HG02943 (cell line): ENCODE results near the gene PDC.
"Not testable (repeated sequence)": the region's sequence is repeated elsewhere in the genome, so short reads cannot be mapped to it uniquely, and the experiment has no call there.

Experiments used
- ATAC-seq: cut with Tn5 transposase; IDR thresholded peaks from one replicate; pipeline ENCODE4 v1.9.1; 2021; ENCODE audit warnings: mild to moderate bottlenecking, low read depth, moderate library complexity; ENCODE audit not compliant: unreplicated experiment

PDC gene

DNA sequence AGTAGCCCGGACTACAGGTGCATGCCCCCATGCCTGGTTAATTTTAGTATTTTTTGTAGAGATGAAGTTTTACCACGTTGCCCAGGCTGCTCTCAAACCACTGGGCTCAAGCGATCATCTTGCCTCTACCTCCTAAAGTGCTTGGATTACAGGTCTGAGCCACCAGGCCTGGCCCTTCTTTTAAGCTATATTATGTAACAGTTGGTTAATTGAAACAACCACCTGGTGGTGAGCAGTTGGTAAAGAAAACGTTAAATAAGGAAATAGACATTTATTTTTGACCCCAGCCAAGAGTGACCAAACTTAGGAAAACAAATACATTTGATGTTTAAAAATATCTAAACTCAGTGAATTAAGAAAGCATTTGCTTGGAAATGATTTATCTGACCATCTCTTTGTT is 12.1 kb upstream of the PDC start:
- ATAC-seq, result no peak

DNA sequence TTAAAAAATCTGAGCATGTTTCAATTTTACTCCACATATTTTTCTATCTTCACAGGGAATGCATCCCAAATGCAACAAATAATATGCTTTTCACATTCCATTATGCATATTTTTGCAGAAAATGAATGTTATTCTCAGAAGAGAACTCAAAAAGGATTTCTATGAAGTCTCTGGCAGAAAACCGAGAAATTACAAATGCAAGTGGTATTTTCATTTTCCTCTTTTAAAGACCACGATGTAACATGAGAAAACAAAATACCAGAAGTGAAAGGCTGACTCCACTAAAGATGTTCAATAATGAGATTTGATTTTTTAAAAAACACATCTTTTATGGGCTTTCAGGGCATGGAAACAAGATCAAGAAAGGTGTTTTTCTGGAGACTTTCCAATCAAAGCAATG is 5.0 kb upstream of the PDC start:
- ATAC-seq, result no peak

DNA sequence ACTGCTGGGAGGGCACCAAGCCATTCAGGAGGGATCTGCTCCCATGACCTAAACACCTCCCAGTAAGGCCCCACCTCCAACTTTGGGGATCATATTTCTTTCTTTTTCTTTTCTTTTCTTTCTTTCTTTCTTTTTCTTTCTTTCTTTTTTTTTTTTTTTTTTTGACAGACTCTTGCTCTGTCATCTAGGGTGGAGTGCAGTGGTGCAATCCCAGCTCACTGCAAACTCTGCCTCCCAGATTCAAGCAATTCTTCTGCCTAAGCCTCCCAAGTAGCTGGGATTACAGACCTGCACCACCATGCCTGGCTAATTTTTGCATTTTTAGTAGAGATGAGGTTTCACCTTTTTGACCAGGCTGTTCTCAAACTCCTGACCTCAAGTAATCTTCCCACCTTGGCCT is 4.6 kb upstream of the PDC start:
- not testable (repeated sequence) for ATAC-seq

DNA sequence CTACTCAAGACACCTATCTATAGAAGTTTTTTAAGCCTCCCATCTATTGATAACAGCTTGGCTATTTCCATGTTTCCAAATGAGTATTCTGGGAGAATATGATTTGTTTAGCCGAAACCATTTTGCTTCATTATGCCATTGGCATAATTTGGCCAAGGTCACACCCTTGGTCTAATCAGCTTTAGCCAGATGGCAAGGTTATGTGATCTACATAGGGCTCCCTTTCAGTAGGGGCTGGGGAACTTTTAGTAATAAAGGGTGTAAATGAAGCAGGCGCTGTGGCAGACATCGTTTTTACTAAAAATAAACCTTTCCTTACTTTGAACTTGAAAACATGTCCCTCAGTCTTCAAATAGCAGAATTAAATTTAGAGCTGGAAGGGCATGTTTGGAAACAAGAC is 3.0 kb upstream of the PDC start:
- ATAC-seq, result no peak

DNA sequence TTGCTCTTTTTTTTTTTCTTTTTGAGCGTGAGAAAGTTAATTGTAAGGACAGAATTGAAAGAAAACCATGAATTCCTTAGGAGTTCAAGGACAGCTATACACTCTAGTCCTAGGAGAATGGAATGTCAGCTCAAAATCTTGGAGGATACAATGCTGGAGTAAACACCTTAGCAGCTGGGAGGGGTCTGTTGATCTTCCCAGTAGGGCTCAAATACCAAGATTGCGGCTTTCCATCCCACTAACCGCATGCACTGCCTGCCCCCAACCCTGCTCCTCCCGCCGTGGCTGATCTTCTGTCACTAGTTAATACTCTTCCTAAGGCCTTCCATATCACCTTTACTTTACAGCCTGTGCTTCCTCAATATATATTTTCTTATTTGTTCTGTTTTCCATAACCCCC is 2.6 kb upstream of the PDC start:
- no peak for ATAC-seq

DNA sequence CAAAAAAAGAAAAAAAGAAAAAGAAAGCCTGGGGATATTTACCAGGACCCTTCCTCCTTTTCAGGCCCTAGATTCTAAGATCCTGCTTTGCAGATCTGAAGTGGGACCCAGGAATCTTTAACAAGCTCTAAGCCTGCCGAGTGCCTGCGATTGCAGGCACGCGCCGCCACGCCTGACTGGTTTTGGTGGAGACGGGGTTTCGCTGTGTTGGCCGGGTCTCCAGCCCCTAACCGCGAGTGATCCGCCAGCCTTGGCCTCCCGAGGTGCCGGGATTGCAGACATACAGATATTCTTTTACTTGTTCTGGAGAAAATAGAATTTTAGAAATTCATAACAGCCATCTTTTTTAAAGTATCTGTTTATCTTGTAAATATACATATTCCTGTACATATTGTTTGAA is 1.8 kb downstream of the PDC start:
- ATAC-seq, result not testable (repeated sequence)

DNA sequence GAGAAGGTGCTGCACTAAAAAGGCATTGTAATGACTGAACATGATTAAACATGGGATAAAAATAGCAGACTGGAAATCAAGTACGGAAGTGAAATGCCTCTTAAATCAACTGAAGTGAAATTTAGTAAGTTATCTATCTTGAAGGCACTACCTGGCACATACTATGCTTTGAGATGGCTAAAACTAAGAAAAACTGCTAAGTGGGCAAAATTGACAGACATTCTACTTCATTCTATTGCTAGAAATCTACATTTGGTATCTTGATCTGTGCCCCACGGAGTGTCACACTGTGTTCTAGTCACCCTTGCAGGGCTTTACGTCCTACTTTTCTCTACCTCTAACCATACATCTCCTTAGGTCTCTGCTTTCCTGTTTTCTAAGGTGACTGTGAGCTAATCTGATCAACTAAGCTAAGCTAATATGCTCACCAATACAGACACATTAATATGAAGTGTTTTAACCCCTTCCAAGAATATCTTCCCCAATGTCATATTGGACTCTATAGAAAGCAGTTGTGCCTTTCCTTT is 4.1 kb downstream of the PDC start:
- no peak for ATAC-seq

DNA sequence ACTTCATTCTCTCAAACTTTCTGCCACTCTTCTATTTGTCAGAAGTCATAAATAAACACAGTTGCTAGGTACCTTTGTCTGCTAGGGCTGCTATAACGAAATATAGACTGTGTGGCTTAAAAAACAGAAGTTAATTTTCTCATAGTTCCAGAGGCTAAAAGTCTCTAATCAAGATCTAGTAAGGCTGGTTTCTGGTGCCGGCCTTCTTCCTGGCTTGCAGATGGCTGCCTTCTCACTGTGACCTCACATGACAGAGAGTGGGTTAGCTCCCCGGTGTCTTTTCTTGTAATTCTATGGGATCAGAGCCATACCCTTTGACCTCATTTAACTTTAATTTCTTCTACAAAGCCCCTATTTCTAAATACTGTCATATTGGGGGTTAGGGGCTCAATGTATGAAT is 5.9 kb downstream of the PDC start:
- no peak for ATAC-seq

DNA sequence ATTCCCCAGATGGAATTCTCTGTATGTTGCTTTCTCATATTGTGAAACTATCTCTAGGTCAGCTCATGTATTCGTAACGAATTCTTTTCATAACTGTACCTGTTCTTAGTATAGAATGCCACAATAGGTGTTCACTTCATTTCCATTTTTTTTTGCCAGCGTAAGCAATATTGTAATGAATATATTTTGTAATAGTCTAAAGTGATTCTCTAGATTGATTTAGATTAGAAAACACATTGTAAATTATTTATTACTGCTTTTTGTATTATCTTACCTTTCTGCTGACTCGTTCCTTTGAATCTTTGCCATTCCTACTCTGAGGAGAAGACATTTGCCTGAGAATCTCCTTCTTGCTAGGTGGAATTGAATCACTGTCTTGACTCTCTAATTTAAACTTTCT is 14.8 kb downstream of the PDC start:
- ATAC-seq, result no peak

DNA sequence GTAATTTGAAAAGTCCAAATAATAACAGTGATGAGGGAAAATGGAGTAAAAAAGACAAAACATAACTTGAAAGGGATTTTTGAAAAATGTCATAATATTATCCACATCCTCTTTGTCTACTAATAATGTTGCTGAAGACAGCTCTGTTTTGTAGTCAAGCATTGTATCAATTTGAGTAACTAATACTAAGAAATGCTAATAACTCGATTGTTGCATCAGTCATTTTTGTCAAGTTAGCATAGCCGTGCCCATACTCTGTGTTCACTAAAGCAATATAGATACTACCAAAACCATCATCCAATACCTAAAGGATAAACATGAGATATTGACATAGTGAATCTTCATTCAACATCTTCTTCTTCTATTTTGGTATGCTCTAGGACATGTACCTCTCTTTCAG is 17.3 kb downstream of the PDC start:
- no peak for ATAC-seq

DNA sequence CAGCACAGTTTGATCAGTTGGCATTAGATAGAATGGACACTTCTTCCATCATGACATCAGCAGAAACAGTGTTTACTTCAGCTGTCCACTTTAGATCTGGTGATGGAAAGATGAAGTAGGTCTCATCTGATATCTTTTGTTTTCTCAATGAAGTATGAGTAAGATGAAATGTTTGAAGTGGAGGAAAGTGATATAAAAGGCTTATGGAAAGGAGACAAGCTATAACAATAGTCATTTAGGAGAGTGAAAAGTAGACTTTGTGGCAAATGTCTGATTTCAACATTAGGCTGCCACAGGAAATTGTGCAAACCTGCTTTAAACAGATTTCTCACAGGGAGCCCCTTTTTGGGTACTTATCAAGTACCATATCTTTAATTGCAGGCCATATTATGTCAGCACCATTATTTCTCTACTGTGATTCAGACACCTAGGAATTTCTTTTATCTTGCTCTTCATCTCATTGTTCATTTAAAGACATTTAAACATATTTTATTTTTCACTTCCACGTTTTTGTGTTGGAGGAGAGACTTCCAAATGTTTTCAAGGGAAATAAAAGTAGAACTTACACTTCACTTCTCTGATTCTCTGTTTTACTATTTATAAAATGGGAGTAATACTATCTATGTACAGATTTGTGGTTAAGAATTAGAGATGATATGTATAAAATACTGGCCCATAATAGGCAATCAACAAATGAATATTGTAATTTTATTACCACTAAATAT is 18.1 kb downstream of the PDC start:
- ATAC-seq, result no peak

DNA sequence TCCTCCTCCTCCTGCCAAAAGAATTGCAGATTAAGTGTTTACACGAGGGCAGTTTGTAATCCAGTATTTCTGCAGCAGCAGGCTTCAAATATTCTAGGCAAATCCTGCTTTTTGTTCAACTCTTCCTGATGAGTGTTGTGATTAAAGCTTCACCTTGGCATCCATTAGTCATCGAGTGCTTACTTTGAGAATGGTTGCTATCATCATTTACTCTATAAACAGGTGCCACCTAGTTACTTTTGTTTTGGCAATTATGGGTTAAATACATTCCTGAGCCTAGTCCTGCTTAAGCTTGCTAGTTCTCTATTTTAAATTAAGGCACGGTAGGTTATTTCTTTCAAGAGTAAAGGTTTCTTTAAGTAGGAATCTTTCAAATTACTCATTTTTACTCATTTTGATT is 20.3 kb downstream of the PDC start:
- no peak for ATAC-seq

DNA sequence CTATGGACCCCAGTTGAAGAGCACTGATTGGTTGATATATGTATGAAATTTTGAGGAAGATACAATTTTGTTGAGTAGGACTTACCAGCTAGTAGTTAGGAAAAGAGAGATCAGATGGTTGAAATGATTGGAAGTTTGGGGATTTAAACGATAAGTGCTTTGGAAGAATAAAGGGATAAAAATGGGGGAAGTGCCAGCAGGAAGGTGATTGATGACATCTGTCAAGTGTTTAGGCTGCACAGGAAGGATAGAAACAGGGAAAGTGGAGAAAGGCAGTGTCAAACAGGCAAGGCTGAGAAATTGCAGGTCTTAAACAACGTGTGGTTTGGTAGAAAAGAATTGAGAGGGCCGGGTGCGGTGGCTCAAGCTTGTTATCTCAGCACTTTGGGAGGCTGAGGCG is 22.3 kb downstream of the PDC start:
- no peak for ATAC-seq

DNA sequence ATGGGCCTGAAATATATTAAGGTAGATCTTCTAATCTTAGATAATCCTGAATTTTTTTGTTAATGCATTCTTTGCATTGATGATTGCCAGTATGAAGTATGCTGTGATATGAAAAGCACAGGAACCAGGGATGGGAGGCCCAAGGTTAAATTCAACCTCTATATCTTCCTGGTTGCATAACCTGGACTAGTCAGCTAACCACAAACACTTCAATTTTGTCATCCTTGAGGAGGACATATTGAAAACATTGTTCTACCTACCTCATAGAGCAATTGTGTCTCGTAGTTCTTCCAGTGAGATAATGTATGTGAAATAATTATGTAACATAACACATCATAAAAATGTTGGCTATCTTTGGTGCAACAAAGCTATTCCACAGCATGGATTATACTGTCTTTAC is 25.6 kb downstream of the PDC start:
- no peak for ATAC-seq

DNA sequence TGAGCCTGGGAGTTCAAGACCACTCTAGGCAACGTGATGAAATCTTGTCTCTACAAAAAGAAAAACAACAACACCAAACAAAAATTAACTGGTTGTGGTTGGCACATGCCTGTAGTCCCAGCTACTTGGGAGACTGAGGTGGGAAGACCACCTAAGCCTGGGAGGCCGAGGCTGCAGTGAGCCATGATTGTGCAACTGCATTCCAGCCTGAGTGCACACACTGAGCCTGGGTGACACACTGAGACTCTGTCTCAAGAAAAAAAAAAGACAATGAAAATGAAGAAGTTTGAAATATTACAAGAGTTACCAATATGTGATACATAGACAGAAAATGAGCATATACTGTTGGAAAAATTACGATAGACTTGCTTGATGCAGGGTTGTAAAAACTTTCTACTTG is 31.9 kb downstream of the PDC start:
- ATAC-seq, result no peak

DNA sequence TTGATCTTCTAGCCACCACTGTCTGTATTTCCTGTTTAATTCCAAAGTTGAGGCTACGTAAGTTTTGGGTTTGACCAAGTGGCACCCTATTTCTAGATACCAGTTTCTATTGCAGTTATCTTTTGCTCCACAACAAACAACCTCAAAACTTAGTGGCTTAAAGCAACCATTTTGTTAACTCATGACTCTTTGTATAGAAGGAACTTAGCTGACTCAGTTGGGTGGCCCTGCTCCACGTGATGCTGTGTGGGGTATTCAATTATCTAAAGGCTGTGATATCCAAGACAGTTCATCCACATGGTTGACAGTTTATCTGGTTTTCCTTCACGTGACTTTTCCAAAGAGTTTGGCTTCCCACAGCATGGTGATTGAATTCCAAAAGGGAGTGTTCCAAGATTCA is 34.8 kb downstream of the PDC start:
- no peak for ATAC-seq

DNA sequence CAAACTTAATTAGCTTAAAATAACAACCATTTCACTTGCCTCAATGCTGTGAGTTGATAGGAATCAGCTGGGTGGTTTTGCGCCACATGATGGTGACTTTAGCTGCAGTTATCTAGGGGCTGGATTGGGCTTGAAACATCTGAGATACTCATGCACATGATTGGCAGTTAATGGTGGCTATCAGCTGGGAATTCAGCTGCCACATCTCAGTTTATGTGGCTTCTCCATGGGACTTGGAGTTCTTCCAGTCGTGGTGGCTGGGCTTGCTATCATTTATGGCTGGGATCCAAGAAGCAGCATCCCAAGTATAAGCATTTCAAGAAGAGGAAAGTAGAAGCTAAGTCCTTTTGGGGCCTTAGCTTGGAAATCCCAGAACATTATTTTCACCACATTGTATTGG is 36.4 kb downstream of the PDC start:
- ATAC-seq, result no peak

DNA sequence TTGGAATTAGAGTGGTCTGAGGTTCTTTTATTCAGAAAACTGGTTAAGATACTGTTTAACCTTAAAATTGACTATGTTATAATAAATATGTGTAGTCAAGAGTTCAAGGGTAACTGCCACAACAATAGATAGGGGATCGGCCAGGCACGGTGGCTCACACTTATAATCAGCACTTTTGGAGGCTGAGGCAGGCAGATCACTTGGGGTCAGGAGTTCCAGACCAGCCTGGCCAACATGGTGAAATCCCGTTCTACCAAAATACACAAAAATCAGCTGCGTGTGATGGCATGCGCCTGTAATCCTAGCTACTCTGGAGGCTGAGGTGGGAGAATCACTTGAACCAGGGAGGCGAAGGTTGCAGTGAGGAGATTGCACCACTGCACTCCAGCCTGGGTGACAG is 39.5 kb downstream of the PDC start:
- ATAC-seq, result no peak

DNA sequence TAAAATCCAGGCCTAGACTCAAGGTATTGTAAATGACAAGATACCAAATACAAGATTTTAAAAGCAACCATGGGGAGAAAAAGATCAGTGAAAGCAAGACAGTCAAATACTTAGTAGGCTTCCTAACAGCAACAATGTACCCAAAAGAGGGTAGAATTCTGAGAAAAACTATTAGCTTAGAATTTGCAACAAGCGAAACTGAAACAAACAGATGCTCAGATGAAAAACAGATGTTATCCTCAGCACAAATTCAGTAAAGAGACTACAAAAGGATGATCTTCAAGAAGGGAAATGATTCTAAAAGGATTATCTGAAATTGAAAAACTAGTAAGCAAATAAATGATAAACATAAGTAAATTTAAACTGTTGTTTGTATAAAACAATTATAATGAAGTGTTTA is 40.0 kb downstream of the PDC start:
- ATAC-seq, result peak; percentile 79

DNA sequence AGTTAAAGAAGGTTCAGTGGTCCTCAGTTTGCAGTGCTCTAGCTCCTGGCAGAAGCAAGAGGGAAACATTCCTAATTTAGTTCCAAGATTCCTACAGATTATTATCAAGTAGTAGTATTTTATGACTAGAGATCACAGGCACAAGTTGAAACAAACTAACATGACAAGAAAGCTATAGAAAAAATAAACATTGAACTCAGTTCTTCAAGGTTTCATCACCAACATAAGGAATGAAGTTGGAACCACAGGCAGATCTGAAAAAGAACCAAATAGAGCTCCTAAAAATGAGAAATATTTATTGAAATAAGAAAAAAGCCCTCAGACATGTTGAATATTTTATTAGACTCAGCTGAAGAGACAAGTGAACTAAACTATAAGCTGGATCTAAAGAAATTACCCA is 40.6 kb downstream of the PDC start:
- no peak for ATAC-seq

DNA sequence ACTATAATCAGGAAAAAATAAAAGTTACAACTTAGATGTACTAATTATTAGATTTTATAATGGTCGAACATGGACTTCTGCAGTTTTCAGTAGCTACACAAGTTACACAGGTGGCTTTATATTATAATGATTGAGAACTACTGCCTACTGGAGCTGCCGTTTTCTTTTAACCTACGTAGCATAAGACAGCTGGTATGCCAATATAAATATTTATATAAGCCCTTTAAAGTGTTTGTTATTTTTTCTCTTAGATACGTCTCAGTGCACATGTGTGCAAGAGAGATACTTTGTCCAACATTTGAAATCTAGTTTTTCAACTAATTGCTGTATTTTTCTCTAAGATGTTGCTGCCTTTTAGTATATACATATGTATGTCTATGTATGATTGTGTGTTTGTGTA is 42.4 kb downstream of the PDC start:
- ATAC-seq, result no peak

DNA sequence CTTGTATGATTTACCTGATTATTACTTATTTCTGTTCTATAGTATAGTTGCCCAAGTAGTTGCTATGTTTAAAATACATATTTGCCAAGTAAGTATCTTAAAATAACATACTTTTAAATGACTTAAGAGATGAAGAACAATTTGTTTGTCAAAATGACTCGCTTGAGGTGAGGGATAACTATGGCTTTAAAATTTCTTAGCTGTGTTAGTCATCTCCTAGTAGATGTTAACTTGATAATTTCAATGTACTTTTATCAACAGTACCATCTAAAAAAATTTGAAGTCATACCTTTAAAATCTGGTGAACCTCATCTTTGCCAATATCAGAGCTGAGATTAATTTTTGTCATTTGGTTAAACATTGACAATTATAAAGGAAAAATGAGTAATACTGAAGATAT is 47.6 kb downstream of the PDC start:
- no peak for ATAC-seq

DNA sequence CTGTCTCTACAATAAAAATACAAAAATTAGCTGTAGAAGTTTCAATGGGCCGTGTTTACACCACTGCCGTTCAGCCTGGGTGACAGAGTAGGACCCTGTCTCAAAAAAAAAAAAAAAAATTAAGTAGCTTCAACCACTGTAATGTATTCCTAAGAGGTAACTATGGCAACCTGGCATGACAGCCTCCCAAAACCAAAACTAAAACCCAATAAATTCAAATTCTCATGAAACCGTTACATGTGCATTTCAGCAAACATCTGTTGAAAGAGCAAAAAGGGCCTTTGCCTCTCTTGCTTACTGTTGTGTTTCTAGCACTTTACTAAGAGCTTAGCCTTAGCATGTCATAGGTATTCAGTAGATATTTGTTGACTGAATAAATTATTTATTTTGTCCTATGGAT is 51.8 kb downstream of the PDC start:
- no peak for ATAC-seq
